ENCODE measurements around the gene PFKFB3.

DNA sequence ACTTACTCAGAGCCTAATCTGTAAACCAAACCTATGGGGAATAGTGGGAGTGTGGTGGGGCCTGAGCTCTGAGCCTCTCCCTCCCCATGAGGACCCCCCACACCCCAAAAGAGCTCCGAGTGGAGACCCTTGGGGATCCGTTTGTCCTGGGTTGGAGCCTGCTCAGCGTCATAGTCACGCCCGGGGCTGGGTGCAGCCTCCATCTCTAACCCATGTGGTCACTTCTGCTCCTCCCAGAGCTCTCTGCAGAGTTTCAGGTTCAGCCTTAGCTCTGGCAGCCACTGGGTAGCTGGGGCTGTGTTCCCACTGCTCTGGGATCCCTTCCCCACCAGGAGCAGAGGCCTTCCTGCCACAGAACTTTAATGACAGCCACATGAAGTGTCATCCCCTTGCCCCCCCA lies 25.9 kb downstream of the PFKFB3 start:
- TF ChIP-seq EGR1 (IDR thresholded peaks at IDR 0.05), result no peak
- TF ChIP-seq TAF1 (IDR thresholded peaks at IDR 0.05; ENCODE audit: low read depth), result no peak
- no peak for TF ChIP-seq FOXM1 (IDR thresholded peaks at IDR 0.05; ENCODE audit: borderline replicate concordance, low read depth)
- TF ChIP-seq, protein P1, sequence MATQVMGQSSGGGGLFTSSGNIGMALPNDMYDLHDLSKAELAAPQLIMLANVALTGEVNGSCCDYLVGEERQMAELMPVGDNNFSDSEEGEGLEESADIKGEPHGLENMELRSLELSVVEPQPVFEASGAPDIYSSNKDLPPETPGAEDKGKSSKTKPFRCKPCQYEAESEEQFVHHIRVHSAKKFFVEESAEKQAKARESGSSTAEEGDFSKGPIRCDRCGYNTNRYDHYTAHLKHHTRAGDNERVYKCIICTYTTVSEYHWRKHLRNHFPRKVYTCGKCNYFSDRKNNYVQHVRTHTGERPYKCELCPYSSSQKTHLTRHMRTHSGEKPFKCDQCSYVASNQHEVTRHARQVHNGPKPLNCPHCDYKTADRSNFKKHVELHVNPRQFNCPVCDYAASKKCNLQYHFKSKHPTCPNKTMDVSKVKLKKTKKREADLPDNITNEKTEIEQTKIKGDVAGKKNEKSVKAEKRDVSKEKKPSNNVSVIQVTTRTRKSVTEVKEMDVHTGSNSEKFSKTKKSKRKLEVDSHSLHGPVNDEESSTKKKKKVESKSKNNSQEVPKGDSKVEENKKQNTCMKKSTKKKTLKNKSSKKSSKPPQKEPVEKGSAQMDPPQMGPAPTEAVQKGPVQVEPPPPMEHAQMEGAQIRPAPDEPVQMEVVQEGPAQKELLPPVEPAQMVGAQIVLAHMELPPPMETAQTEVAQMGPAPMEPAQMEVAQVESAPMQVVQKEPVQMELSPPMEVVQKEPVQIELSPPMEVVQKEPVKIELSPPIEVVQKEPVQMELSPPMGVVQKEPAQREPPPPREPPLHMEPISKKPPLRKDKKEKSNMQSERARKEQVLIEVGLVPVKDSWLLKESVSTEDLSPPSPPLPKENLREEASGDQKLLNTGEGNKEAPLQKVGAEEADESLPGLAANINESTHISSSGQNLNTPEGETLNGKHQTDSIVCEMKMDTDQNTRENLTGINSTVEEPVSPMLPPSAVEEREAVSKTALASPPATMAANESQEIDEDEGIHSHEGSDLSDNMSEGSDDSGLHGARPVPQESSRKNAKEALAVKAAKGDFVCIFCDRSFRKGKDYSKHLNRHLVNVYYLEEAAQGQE (IDR thresholded peaks at IDR 0.05; ENCODE audit: low read depth), result no peak
- no peak for TF ChIP-seq TCF12 (IDR thresholded peaks at IDR 0.05; ENCODE audit: low read depth)
- TF ChIP-seq, protein P2, sequence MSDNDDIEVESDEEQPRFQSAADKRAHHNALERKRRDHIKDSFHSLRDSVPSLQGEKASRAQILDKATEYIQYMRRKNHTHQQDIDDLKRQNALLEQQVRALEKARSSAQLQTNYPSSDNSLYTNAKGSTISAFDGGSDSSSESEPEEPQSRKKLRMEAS (IDR thresholded peaks at IDR 0.05), result no peak
- TF ChIP-seq RAD21 (IDR thresholded peaks at IDR 0.05; ENCODE audit: low read depth), result no peak
- no peak for TF ChIP-seq EP300 (IDR thresholded peaks at IDR 0.05; ENCODE audit: borderline replicate concordance)
- TF ChIP-seq YY1 (IDR thresholded peaks at IDR 0.05; ENCODE audit: low read depth), result no peak
- TF ChIP-seq CREB1 (IDR thresholded peaks at IDR 0.05; ENCODE audit: low read depth), result no peak
